H1 (cell line): ENCODE results near the gene AASDHPPT. TPM values are rescaled to one million over a fixed set of nuclear protein-coding genes. Genes with fewer than 3 reads are reported as not detected.

Experiments
- CTCF ChIA-PET: fragments of 300-600 bp; sonication (Branson Sonifier 250); formaldehyde crosslinking; loops from one replicate; lab custom pipeline; 2021; ENCODE audit not compliant: partially characterized antibody; lab: Charles Lee
- POLR2A ChIA-PET: fragments of 300-600 bp; sonication (Branson Sonifier 250); formaldehyde crosslinking; loops from one replicate; lab custom pipeline; 2021; ENCODE audit warnings: inconsistent platforms; ENCODE audit not compliant: partially characterized antibody; lab: Charles Lee
- DNase-seq, 2 experiments: peaks; one replicate each; pipeline versions ENCODE4 v3.0.0 to v3.0.0-alpha.2; 2010 to 2022; ENCODE audit warnings: low spot score in 2 of 2, low read depth in 1 of 2, mixed read lengths in 1 of 2
- FAIRE-seq: peaks from 2 replicates; lab custom pipeline; 2011; peaks lifted over from hg19 to GRCh38; lab: Jason Lieb, UNC
- H2AFZ ChIP-seq: 2 replicates; pipeline ENCODE4 v1.8.1; 2012; ENCODE audit warnings: low read length, inconsistent platforms
- H2AK5ac ChIP-seq: 2 replicates; pipeline ENCODE4 v1.6.1; 2013; ENCODE audit warnings: low read depth, low read length
- H2BK120ac ChIP-seq: replicated peaks from 2 replicates; pipeline ENCODE3; 2013; ENCODE audit warnings: low read depth, low read length, inconsistent platforms
- H2BK12ac ChIP-seq: 2 replicates; pipeline ENCODE4 v1.6.1; 2013; ENCODE audit warnings: low read depth, low read length
- H2BK15ac ChIP-seq: 2 replicates; pipeline ENCODE4 v1.6.1; 2013; ENCODE audit warnings: low read length
- H2BK20ac ChIP-seq: 2 replicates; pipeline ENCODE4 v1.6.1; 2013; ENCODE audit warnings: low read length
- H2BK5ac ChIP-seq: 2 replicates; pipeline ENCODE4 v1.6.1; 2013; ENCODE audit warnings: low read depth, low read length
- H3K14ac ChIP-seq: 2 replicates; pipeline ENCODE4 v1.6.1; 2013; ENCODE audit warnings: inconsistent platforms; ENCODE audit not compliant: insufficient read length
- H3K18ac ChIP-seq: 2 replicates; pipeline ENCODE4 v1.6.1; 2013; ENCODE audit warnings: low read length; ENCODE audit errors: extremely low read depth
- H3K23ac ChIP-seq: 2 replicates; pipeline ENCODE4 v1.6.1; 2013; ENCODE audit warnings: inconsistent platforms; ENCODE audit not compliant: insufficient read length
- H3K23me2 ChIP-seq: 2 replicates; pipeline ENCODE4 v1.6.1; 2013; ENCODE audit warnings: low read depth, low read length
- H3K27ac ChIP-seq: 2 replicates; pipeline ENCODE4 v1.6.1; 2011; ENCODE audit warnings: low read depth, low read length, inconsistent platforms
- H3K27me3 ChIP-seq, 4 experiments: replicated peaks in 1 of 4; 1 replicate in 1 of 4; 2 replicates in 3 of 4; pipeline versions ENCODE4 v1.6.1 to v1.8.1; 2011 to 2013; ENCODE audit warnings: low read length in 3 of 4, mild to moderate bottlenecking in 3 of 4, inconsistent platforms in 2 of 4, mixed read lengths in 2 of 4, moderate library complexity in 1 of 4; ENCODE audit not compliant: control insufficient read depth in 3 of 4, insufficient read depth in 3 of 4; ENCODE audit errors: extremely low read depth in 1 of 4
- H3K36me3 ChIP-seq, 4 experiments: 2 replicates each; pipeline versions ENCODE4 v1.6.1 to v1.8.1; 2011 to 2013; ENCODE audit warnings: mild to moderate bottlenecking in 4 of 4, low read length in 3 of 4, moderate library complexity in 2 of 4, control low read depth in 1 of 4, inconsistent platforms in 1 of 4; ENCODE audit not compliant: insufficient read depth in 4 of 4, control insufficient read depth in 2 of 4
- H3K4ac ChIP-seq: replicated peaks from 2 replicates; pipeline ENCODE3; 2013; ENCODE audit warnings: low read length, low read depth, mixed read lengths, inconsistent platforms; ENCODE audit not compliant: insufficient read length
- H3K4me1 ChIP-seq, 4 experiments: replicated peaks in 1 of 4; 1 replicate in 1 of 4; 2 replicates in 3 of 4; pipeline versions ENCODE4 v1.6.1 to v1.8.1; 2011 to 2013; ENCODE audit warnings: low read length in 3 of 4, inconsistent platforms in 2 of 4, mixed read lengths in 1 of 4; ENCODE audit not compliant: insufficient read depth in 4 of 4, control insufficient read depth in 3 of 4
- H3K4me2 ChIP-seq, 2 experiments: 2 replicates each; pipeline versions ENCODE4 v1.6.1 to v1.8.1; 2011 to 2013; ENCODE audit warnings: low read depth in 2 of 2, low read length in 2 of 2, control low read depth in 1 of 2, inconsistent platforms in 1 of 2, mild to moderate bottlenecking in 1 of 2; ENCODE audit not compliant: insufficient read depth in 1 of 2
- H3K4me3 ChIP-seq, 4 experiments: fragments of 200-600, 300-600 bp in 1 of 4; sonication (generic), shearing (Covaris generic), sonication (Bioruptor Twin) in 1 of 4; 2 replicates each; pipeline versions ENCODE4 v1.5.1 to v1.8.1; 2011 to 2016; ENCODE audit warnings: low read length in 4 of 4, low read depth in 3 of 4, control low read depth in 2 of 4, inconsistent platforms in 2 of 4, mild to moderate bottlenecking in 2 of 4, mixed read lengths in 1 of 4, moderate library complexity in 1 of 4; ENCODE audit not compliant: insufficient read depth in 2 of 4; ENCODE audit errors: extremely low read depth in 1 of 4
- H3K56ac ChIP-seq: replicated peaks from 2 replicates; pipeline ENCODE3; 2013; ENCODE audit warnings: low read depth, mild to moderate bottlenecking, mixed read lengths, low read length, inconsistent platforms; ENCODE audit not compliant: insufficient read length
- H3K79me1 ChIP-seq: 2 replicates; pipeline ENCODE4 v1.6.1; 2013; ENCODE audit warnings: low read depth, low read length, control low read depth
- H3K79me2 ChIP-seq, 2 experiments: 2 replicates each; pipeline versions ENCODE4 v1.6.1 to v1.8.1; 2012 to 2013; ENCODE audit warnings: low read length in 2 of 2, mild to moderate bottlenecking in 2 of 2, inconsistent platforms in 1 of 2; ENCODE audit not compliant: insufficient read depth in 2 of 2, control insufficient read depth in 1 of 2
- H3K9ac ChIP-seq, 4 experiments: replicated peaks in 1 of 4; 1 replicate in 1 of 4; 2 replicates in 3 of 4; pipeline versions ENCODE4 v1.6.1 to v1.8.1; 2011 to 2013; ENCODE audit warnings: low read depth in 3 of 4, low read length in 3 of 4, control low read depth in 2 of 4, mild to moderate bottlenecking in 2 of 4, moderate library complexity in 2 of 4, inconsistent platforms in 1 of 4; ENCODE audit errors: extremely low read depth in 1 of 4
- H3K9me3 ChIP-seq, 2 experiments: 2 replicates each; pipeline versions ENCODE4 v1.6.1 to v1.8.1; 2012 to 2013; ENCODE audit warnings: mild to moderate bottlenecking in 2 of 2, moderate library complexity in 2 of 2, control low read depth in 1 of 2, inconsistent platforms in 1 of 2, low read depth in 1 of 2, low read length in 1 of 2, mixed read lengths in 1 of 2; ENCODE audit not compliant: insufficient read depth in 2 of 2
- H4K20me1 ChIP-seq, 2 experiments: replicated peaks in 1 of 2; 2 replicates each; pipeline versions ENCODE3 to v1.8.1; 2011 to 2013; ENCODE audit warnings: inconsistent platforms in 2 of 2, low read length in 2 of 2, mild to moderate bottlenecking in 1 of 2; ENCODE audit not compliant: insufficient read depth in 2 of 2, control insufficient read depth in 1 of 2
- H4K5ac ChIP-seq: 2 replicates; pipeline ENCODE4 v1.6.1; 2013; ENCODE audit warnings: low read length, low read depth, mixed read lengths, inconsistent platforms; ENCODE audit not compliant: insufficient read length
- H4K8ac ChIP-seq: 2 replicates; pipeline ENCODE4 v1.8.0; 2013; ENCODE audit warnings: mild to moderate bottlenecking, moderate library complexity, low read length, inconsistent platforms; ENCODE audit not compliant: insufficient read depth; ENCODE audit errors: extremely low read depth
- H4K91ac ChIP-seq: replicated peaks from 2 replicates; pipeline ENCODE3; 2013; ENCODE audit warnings: low read length, mixed read lengths, inconsistent platforms; ENCODE audit not compliant: insufficient read length
- BRCA1 ChIP-seq: IDR thresholded peaks from 2 replicates; pipeline ENCODE4 v1.6.1; 2012; ENCODE audit warnings: low read depth, low read length, improper control_type of control experiment
- CTBP2 ChIP-seq: IDR thresholded peaks from 2 replicates; pipeline ENCODE4 v1.7.0; 2011; ENCODE audit warnings: borderline replicate concordance, mild to moderate bottlenecking, moderate library complexity, mixed read lengths, low read length; ENCODE audit not compliant: insufficient read depth, insufficient read length
- EP300 ChIP-seq, 2 experiments: IDR thresholded peaks; 1 replicate in 1 of 2; 2 replicates in 1 of 2; pipeline ENCODE4 v1.6.1; 2011 to 2012; ENCODE audit warnings: low read depth in 2 of 2, low read length in 2 of 2, mild to moderate bottlenecking in 2 of 2, borderline replicate concordance in 1 of 2, inconsistent platforms in 1 of 2, moderate library complexity in 1 of 2
- FOSL1 ChIP-seq: IDR thresholded peaks from 2 replicates; pipeline ENCODE4 v1.6.1; 2011; ENCODE audit warnings: mild to moderate bottlenecking, low read depth, low read length, moderate library complexity; ENCODE audit not compliant: insufficient read depth
- GABPA ChIP-seq: IDR thresholded peaks from 2 replicates; pipeline ENCODE4 v1.6.1; 2011; ENCODE audit warnings: mild to moderate bottlenecking, low read length, moderate library complexity, borderline replicate concordance; ENCODE audit not compliant: insufficient read depth
- GTF2F1 ChIP-seq: IDR thresholded peaks from 2 replicates; pipeline ENCODE4 v1.6.1; 2012; ENCODE audit warnings: low read depth, low read length, improper control_type of control experiment, borderline replicate concordance
- HDAC6 ChIP-seq: IDR thresholded peaks from one replicate; pipeline ENCODE4 v1.7.1; 2012; ENCODE audit warnings: low read depth, mild to moderate bottlenecking, inconsistent platforms, low read length, moderate library complexity
- JUN ChIP-seq: IDR thresholded peaks from 2 replicates; pipeline ENCODE4 v1.6.1; 2011; ENCODE audit warnings: low read depth, mild to moderate bottlenecking, improper control_type of control experiment, low read length
- RBBP5 ChIP-seq: IDR thresholded peaks from 2 replicates; pipeline ENCODE4 v1.7.1; 2012; ENCODE audit warnings: low read depth, mild to moderate bottlenecking, inconsistent platforms, low read length, moderate library complexity, borderline replicate concordance
- RXRA ChIP-seq: IDR thresholded peaks from 2 replicates; pipeline ENCODE4 v1.6.1; 2011; ENCODE audit warnings: low read depth, mild to moderate bottlenecking, low read length, moderate library complexity; ENCODE audit not compliant: insufficient read depth
- WGBS, 2 experiments: shearing (Covaris generic) in 1 of 2; methylation state at CpG; one replicate each; pipeline versions ENCODE4 v1.1.6 to v1.1.7; 2013 to 2015; ENCODE audit warnings: low lambda C conversion rate in 2 of 2, mixed read lengths in 2 of 2, inconsistent platforms in 1 of 2, low coverage in 1 of 2, missing lambda C conversion rate in 1 of 2; ENCODE audit not compliant: insufficient replicate concordance in 2 of 2, insufficient coverage in 1 of 2, insufficient read length in 1 of 2; ENCODE audit errors: extremely low coverage in 1 of 2, missing lambda C conversion rate in 1 of 2; 5-methylcytosine and 5-hydroxymethylcytosine counted together
- polyA plus RNA-seq, 7 experiments: library from polyadenylated mRNA; depleted of rRNA in 3 of 7; stranded (reverse) in 5 of 7; unstranded in 2 of 7; fragments of >200 nt in 5 of 7; fragments of 200-250 nt in 2 of 7; gene quantifications; 1 replicate in 5 of 7; 2 replicates in 1 of 7; 4 replicates in 1 of 7; pipeline versions ENCODE4 v1.2.1 to v1.2.3, GENCODE V29; 2011 to 2013; ENCODE audit warnings: missing spikeins in 2 of 7, mixed read lengths in 2 of 7
- total RNA-seq: library from RNA; stranded (reverse); fragmentation: NEBNext Ultra II Directional; extraction: Animal tissue kit (Norgen Biotek cat#: 25700); gene quantifications from 2 replicates; pipeline ENCODE4 v1.2.1, GENCODE V29; 2021
- TF ChIP-seq, protein P1 (sequence below), 3 experiments: IDR thresholded peaks; 1 replicate in 2 of 3; 2 replicates in 1 of 3; pipeline versions ENCODE4 v1.5.1 to v1.6.1; 2011; ENCODE audit warnings: low read length in 3 of 3, mild to moderate bottlenecking in 3 of 3, inconsistent platforms in 2 of 3, low read depth in 1 of 3, moderate library complexity in 1 of 3; ENCODE audit not compliant: insufficient read depth in 1 of 3; ENCODE audit errors: control extremely low read depth in 1 of 3

Gene AASDHPPT
- total and polyA plus RNA-seq, 2 of the 8 experiments (the other 6 are each of a cell fraction or from before 2014, with no cell fraction given): 15.7 to 42.2 TPM

DNA sequence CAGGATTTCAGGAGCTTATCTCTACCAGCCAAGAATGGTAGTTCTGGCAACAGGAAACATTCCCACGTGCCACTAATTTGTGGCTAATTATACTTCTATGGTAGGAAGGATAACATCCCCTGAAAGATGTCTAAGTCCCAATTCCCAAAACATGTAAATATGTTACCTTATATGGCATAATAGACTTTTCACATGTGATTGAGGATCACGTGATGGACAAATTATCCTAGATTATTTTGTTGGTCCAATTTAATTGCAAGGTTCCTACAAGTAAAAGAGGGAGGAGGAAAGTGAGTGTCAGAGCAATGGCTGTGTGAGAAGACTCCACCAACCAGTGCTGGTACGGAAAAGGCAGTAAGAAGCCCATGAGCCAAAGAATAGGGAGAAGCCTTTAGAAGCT, 45.5 kb upstream of the AASDHPPT start:
- no peak overlapping the region for H2AK5ac ChIP-seq
- H3K23ac ChIP-seq: no peak overlapping the region
- no peaks in the 10 kb centered on the region for H3K79me2 ChIP-seq
- H3K9ac ChIP-seq: no peak overlapping the region
- ChIA-PET CTCF (no interaction called here), POLR2A (no interaction called here)
- no peak for DNase-seq
- H2BK120ac ChIP-seq: no peak overlapping the region
- H4K20me1 ChIP-seq: no peaks in the 10 kb centered on the region
- no peak overlapping the region for H2BK20ac ChIP-seq
- no peaks in the 10 kb centered on the region for H3K23me2 ChIP-seq
- H3K56ac ChIP-seq: no peak overlapping the region
- peaks cover 0 to 1% (median 0%) of the 10 kb centered on the region in 4 experiments; a peak in 1 of 7 replicates for H3K27me3 ChIP-seq
- H3K9me3 ChIP-seq: no peaks in the 10 kb centered on the region
- H2BK12ac ChIP-seq: no peak overlapping the region
- H4K8ac ChIP-seq: no peak overlapping the region
- H3K79me1 ChIP-seq: no peaks in the 10 kb centered on the region
- H3K4me1 ChIP-seq: no peaks in the 10 kb centered on the region
- H4K5ac ChIP-seq: no peak overlapping the region
- H3K36me3 ChIP-seq: no peaks in the 10 kb centered on the region
- no peak overlapping the region for H3K4ac ChIP-seq
- 87% methylated on average over 3 of the region's 3 CpGs; no CpG with 5 or more reads in 1 of the 2 experiments for WGBS, 2 experiments
- H3K4me3 ChIP-seq: no peak overlapping the region
- no peak for FAIRE-seq
- H3K14ac ChIP-seq: no peak overlapping the region
- no peak overlapping the region for H2BK5ac ChIP-seq
- no peak overlapping the region for H4K91ac ChIP-seq
- no peak overlapping the region for H2BK15ac ChIP-seq
- H3K18ac ChIP-seq: no peak overlapping the region
- no peak overlapping the region for H3K4me2 ChIP-seq
- no peak overlapping the region for H3K27ac ChIP-seq
- no peak overlapping the region for H2AFZ ChIP-seq
- TF ChIP-seq CTBP2 (no peak), HDAC6 (no peak), FOSL1 (no peak), JUN (no peak), GABPA (no peak), GTF2F1 (no peak), BRCA1 (no peak), EP300 (IDR thresholded peaks at IDR 0.05; ENCODE audit: borderline replicate concordance in 1 of 2, low read depth in 2 of 2, low read length in 2 of 2) (no peak), RXRA (no peak), RBBP5 (no peak)
- TF ChIP-seq, protein P1, sequence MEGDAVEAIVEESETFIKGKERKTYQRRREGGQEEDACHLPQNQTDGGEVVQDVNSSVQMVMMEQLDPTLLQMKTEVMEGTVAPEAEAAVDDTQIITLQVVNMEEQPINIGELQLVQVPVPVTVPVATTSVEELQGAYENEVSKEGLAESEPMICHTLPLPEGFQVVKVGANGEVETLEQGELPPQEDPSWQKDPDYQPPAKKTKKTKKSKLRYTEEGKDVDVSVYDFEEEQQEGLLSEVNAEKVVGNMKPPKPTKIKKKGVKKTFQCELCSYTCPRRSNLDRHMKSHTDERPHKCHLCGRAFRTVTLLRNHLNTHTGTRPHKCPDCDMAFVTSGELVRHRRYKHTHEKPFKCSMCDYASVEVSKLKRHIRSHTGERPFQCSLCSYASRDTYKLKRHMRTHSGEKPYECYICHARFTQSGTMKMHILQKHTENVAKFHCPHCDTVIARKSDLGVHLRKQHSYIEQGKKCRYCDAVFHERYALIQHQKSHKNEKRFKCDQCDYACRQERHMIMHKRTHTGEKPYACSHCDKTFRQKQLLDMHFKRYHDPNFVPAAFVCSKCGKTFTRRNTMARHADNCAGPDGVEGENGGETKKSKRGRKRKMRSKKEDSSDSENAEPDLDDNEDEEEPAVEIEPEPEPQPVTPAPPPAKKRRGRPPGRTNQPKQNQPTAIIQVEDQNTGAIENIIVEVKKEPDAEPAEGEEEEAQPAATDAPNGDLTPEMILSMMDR (IDR thresholded peaks at IDR 0.05; ENCODE audit: control extremely low read depth in 1 of 3, insufficient read depth in 1 of 3, low read depth in 1 of 3, low read length in 3 of 3): no peak
